Lower lobe of right lung (tissue), 2 donors: ENCODE data around the gene CSTF2T. TPM values are rescaled to one million over a fixed set of nuclear protein-coding genes. Genes with fewer than 3 reads are reported as not detected.

Source experiments
- ATAC-seq, 2 donors: fragments of 200-7000 bp; cut with Tn5 transposase; one replicate each; pipeline ENCODE4 v1.9.1; 2020 to 2022; ENCODE audit warnings: mild to moderate bottlenecking in 2 of 2, moderate library complexity in 2 of 2
- DNase-seq: peaks from one replicate; pipeline ENCODE4 v3.0.0-alpha.2; 2020
- H3K27ac ChIP-seq: fragments of 200-600 bp; one replicate; pipeline ENCODE4 v1.8.0; 2022
- H3K27me3 ChIP-seq: fragments of 200-600 bp; one replicate; pipeline ENCODE4 v1.8.0; 2022; ENCODE audit warnings: low read depth
- H3K36me3 ChIP-seq: fragments of 200-600 bp; one replicate; pipeline ENCODE4 v1.8.0; 2022; ENCODE audit warnings: mild to moderate bottlenecking
- H3K4me1 ChIP-seq: fragments of 200-600 bp; one replicate; pipeline ENCODE4 v1.8.0; 2022
- H3K4me3 ChIP-seq: fragments of 200-600 bp; one replicate; pipeline ENCODE4 v1.8.0; 2022; ENCODE audit warnings: mild to moderate bottlenecking
- H3K9me3 ChIP-seq: fragments of 200-600 bp; one replicate; pipeline ENCODE4 v1.8.0; 2022
- intact Hi-C: fragments of 100-400 bp; cut with DNase I; formaldehyde crosslinking; loops from one replicate; pipeline ENCODE4 v1.11.0; 2022
- total RNA-seq: library from RNA; stranded (reverse); fragmentation: NEBNext Ultra II Directional; extraction: Animal tissue kit (Norgen Biotek cat#: 25700); gene quantifications from one replicate; pipeline ENCODE4 v1.2.1, GENCODE V29; 2021
- TF ChIP-seq, protein P1 (sequence below): fragments of 200-600 bp; IDR thresholded peaks from one replicate; pipeline ENCODE4 v1.8.0; 2022; ENCODE audit warnings: antibody characterized with exemption, mild to moderate bottlenecking
- donor health status: DM: no; HTN: yes; CAD: no; lungs with severe emphysema.

CSTF2T gene
- total RNA-seq, 1 donor from 2014 or later = 16.4 TPM

DNA sequence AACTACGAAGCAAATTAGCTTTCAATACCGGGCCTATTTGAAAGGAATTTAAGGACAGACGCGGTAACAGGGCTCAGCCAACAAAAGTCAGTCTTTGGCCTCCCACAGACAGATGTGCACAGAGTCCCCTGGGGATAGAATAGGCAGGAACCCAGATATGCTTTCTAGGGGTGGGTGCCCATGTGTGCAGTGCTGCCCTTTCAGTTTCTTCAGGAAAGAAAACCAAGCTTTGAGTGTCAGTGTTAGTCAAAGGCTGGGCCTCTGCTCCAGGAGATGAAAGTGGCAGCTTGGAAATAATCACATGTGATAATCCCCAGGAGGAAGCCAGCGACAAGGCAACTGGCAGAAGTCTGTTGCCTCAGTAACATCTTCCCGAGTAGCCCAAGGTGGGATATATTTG lies 43.8 kb upstream of the CSTF2T start:
- H3K27me3 ChIP-seq = no peaks in the 10 kb centered on the region
- no peak overlapping the region for H3K4me3 ChIP-seq
- H3K4me1 ChIP-seq = no peaks in the 10 kb centered on the region
- no peak for ATAC-seq
- intact Hi-C loops = no loop called here
- H3K27ac ChIP-seq = no peak overlapping the region
- H3K36me3 ChIP-seq = no peaks in the 10 kb centered on the region
- TF ChIP-seq, protein P1, sequence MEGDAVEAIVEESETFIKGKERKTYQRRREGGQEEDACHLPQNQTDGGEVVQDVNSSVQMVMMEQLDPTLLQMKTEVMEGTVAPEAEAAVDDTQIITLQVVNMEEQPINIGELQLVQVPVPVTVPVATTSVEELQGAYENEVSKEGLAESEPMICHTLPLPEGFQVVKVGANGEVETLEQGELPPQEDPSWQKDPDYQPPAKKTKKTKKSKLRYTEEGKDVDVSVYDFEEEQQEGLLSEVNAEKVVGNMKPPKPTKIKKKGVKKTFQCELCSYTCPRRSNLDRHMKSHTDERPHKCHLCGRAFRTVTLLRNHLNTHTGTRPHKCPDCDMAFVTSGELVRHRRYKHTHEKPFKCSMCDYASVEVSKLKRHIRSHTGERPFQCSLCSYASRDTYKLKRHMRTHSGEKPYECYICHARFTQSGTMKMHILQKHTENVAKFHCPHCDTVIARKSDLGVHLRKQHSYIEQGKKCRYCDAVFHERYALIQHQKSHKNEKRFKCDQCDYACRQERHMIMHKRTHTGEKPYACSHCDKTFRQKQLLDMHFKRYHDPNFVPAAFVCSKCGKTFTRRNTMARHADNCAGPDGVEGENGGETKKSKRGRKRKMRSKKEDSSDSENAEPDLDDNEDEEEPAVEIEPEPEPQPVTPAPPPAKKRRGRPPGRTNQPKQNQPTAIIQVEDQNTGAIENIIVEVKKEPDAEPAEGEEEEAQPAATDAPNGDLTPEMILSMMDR = no peak
- DNase-seq = no peak
- no peaks in the 10 kb centered on the region for H3K9me3 ChIP-seq

DNA sequence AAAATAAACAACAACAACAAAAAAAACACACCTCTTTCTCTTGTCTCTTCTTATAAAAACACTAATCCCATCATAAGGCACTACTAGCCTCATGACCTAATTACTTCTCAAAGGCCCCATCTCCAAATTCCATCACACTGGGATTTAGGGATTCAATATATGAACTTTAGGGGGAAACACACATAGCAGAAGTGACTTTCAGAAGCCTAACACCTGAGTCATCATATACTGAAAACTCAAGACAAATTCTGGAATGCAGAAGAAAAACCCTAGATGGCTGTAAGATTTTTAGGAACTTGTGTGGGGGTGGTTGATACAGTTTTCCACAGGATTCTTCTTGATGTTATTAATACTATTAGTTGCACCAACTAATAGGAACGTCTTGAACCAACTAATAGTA lies 33.7 kb upstream of the CSTF2T start:
- intact Hi-C loops = no loop called here
- H3K4me1 ChIP-seq = no peaks in the 10 kb centered on the region
- H3K27me3 ChIP-seq = no peaks in the 10 kb centered on the region
- TF ChIP-seq, protein P1 = no peak
- no peak overlapping the region for H3K4me3 ChIP-seq
- DNase-seq (no peak), ATAC-seq (no peak)
- no peak overlapping the region for H3K27ac ChIP-seq
- H3K36me3 ChIP-seq = no peaks in the 10 kb centered on the region
- no peaks in the 10 kb centered on the region for H3K9me3 ChIP-seq

DNA sequence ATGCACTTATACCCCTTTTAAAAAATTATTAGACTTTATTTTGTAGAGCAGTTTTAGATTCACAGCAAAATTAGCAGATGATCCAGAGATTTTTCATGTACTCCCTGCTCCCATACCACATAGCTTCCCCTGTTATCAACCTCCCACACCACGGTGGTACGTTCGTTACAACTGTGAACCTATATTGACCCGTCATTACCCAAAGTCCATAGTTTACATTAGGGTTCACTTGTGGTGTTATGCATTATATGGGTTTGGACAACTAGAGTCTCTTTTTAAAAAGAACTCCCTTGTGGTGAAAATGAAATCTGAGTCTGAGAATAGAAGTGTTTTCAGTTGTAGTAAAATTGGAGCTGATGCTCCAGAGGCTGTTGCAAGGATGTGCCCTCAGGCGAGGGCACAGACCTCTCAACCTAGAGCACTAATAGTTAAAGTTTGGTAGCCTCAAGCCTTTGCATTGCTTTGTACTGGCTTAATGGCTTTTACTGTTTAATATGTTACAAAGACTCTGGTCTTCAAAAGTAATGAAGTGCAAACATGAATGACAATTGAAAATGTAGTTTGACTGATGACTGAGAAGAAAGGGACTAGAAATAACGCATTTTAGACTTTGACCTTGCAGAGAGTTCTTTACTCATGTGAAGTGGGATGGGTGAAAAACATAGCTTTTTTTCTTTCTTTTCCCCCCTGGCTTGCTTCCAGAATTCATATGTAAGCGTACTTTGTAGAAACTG lies 30.6 kb upstream of the CSTF2T start:
- TF ChIP-seq, protein P1 = no peak
- Histone ChIP-seq H3K9me3 (no peaks in the 10 kb centered on the region), H3K4me3 (no peak overlapping the region), H3K27ac (no peak overlapping the region), H3K36me3 (no peaks in the 10 kb centered on the region), H3K27me3 (no peaks in the 10 kb centered on the region), H3K4me1 (no peaks in the 10 kb centered on the region)
- ATAC-seq = no peak
- intact Hi-C loops = no loop called here
- no peak for DNase-seq

DNA sequence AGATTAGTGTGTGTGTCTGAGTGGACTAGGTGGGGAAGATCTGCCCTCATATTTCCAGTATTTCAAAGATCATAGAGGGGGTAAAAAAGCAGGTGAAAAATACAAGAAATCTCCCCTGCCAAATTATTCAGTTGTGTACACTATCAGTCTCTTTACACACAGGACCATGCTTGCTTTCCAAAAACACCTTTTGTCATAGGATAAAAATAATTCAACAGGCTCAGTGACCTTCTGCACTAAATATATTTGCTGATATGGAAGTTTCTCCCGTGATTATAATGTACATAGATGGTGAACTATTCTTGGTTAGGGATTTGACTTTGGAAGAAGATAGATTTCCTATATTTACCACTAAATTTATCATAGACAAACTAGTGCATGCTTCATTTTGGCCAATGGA lies 24.6 kb upstream of the CSTF2T start:
- Histone ChIP-seq H3K27me3 (no peaks in the 10 kb centered on the region), H3K27ac (no peak overlapping the region), H3K9me3 (no peaks in the 10 kb centered on the region), H3K4me1 (no peaks in the 10 kb centered on the region), H3K36me3 (no peaks in the 10 kb centered on the region), H3K4me3 (no peak overlapping the region)
- intact Hi-C loops = no loop called here
- DNase-seq = no peak
- TF ChIP-seq, protein P1 = no peak
- ATAC-seq = no peak

DNA sequence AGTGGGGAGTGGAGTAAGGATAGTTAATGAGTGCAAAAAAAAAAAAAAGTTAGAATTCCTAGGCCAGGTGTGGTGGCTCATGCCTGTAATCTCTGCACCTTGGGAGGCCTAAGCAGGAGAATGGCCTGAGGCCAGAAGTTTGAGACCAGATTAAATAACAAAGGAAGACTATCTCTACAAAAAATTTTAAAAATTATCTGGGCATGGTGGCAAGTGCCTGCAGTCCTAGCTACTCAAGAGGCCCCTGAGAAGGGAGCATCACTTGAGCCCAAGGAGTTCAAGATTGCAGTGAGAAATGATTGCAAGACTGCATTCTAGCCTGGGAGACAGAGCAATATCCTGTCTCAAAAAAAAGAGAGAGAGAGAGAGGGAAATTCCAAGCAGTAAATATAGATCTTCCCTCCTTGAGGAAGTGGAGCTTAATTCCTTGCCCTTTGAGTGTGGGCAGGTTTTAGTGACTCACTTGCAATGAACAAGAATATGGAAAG lies 19.5 kb upstream of the CSTF2T start:
- no peaks in the 10 kb centered on the region for H3K36me3 ChIP-seq
- H3K27me3 ChIP-seq = no peaks in the 10 kb centered on the region
- ATAC-seq (no peak), DNase-seq (no peak)
- H3K9me3 ChIP-seq = no peaks in the 10 kb centered on the region
- intact Hi-C loops = no loop called here
- H3K4me3 ChIP-seq = no peak overlapping the region
- H3K4me1 ChIP-seq = no peaks in the 10 kb centered on the region
- TF ChIP-seq, protein P1 = no peak
- no peak overlapping the region for H3K27ac ChIP-seq
